Suprapubic skin (tissue), 4 donors: Measurements from ENCODE around the gene BCAT1. TPM values are rescaled to one million over a fixed set of nuclear protein-coding genes. Genes with fewer than 3 reads are reported as not detected.

Experiments used
- DNase-seq, 2 donors: peaks; one replicate each; pipeline ENCODE4 v3.0.0-alpha.2; 2019; ENCODE audit warnings: low spot score in 2 of 2
- H3K27ac ChIP-seq: fragments of 200-600 bp; sonication (generic); one replicate; pipeline ENCODE4 v1.5.1; 2019
- H3K27me3 ChIP-seq: fragments of 200-600 bp; sonication (generic); one replicate; pipeline ENCODE4 v1.5.1; 2019
- H3K36me3 ChIP-seq: fragments of 200-600 bp; sonication (generic); one replicate; pipeline ENCODE4 v1.5.1; 2019
- H3K4me1 ChIP-seq: fragments of 200-600 bp; sonication (generic); one replicate; pipeline ENCODE4 v1.5.1; 2019
- H3K4me3 ChIP-seq: fragments of 200-600 bp; sonication (generic); one replicate; pipeline ENCODE4 v1.5.1; 2019; ENCODE audit warnings: mild to moderate bottlenecking
- H3K9me3 ChIP-seq: fragments of 200-600 bp; sonication (generic); one replicate; pipeline ENCODE4 v1.5.1; 2019
- EP300 ChIP-seq: sonication (generic); formaldehyde crosslinking; IDR thresholded peaks from one replicate; pipeline ENCODE4 v1.6.1; 2017; ENCODE audit warnings: antibody characterized with exemption
- POLR2A ChIP-seq, 2 donors: fragments of 450-650 bp; IDR thresholded peaks; one replicate each; pipeline ENCODE4 v1.6.1; 2017; ENCODE audit warnings: antibody characterized with exemption in 2 of 2, mild to moderate bottlenecking in 2 of 2, moderate library complexity in 2 of 2
- POLR2AphosphoS5 ChIP-seq, 3 donors: sonication (generic); formaldehyde crosslinking; IDR thresholded peaks; one replicate each; pipeline ENCODE4 v1.6.1; 2017; ENCODE audit warnings: antibody characterized with exemption in 3 of 3
- WGBS: methylation state at CpG from one replicate; pipeline ENCODE4 v1.1.5; 2018; 5-methylcytosine and 5-hydroxymethylcytosine counted together
- total RNA-seq, 4 donors: library from RNA; depleted of rRNA; stranded (reverse); fragments of >200 nt; gene quantifications; one replicate each; pipeline ENCODE4 v1.1.0, GENCODE V29; 2016
- TF ChIP-seq, protein P1 (sequence below), 2 donors: fragments of 200-600 bp in 1 of 2; fragments of 450-650 bp in 1 of 2; sonication (generic) in 1 of 2; IDR thresholded peaks; one replicate each; pipeline ENCODE4 v1.5.1; 2016 to 2019; ENCODE audit warnings: antibody characterized with exemption in 2 of 2, mild to moderate bottlenecking in 1 of 2, moderate library complexity in 1 of 2

Gene BCAT1
- total RNA-seq, 4 donors from 2014 or later: 0.68 to 2.9 (median 1.5) TPM

DNA sequence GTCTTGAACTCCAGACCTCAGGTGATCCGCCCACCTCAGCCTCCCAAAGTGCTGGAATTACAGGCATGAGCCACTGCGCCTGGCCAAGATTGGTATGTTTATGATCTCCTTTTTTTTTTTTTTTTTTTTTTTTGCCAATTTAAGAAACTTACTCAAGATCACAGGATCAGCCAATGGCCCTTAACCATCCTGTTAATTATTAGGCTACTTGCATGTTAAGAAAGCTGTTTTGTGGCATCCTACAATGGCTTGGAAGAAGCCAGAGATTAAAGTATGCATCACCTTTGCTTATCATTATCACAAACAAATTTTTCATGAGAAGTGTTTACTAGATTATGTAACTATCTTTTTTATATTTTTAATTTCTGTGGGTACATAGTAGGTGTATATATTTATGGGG, 140.2 kb downstream of the BCAT1 start:
- no peaks in the 10 kb centered on the region for H3K4me1 ChIP-seq
- no peak for DNase-seq
- WGBS: 93% methylated on average over 2 of the region's 2 CpGs
- H3K27me3 ChIP-seq: no peaks in the 10 kb centered on the region
- H3K9me3 ChIP-seq: no peaks in the 10 kb centered on the region
- H3K27ac ChIP-seq: no peak overlapping the region
- no peak overlapping the region for H3K4me3 ChIP-seq
- no peak for TF ChIP-seq POLR2A (IDR thresholded peaks at IDR 0.05)
- TF ChIP-seq EP300: no peak
- no peak for TF ChIP-seq POLR2AphosphoS5 (IDR thresholded peaks at IDR 0.05)
- TF ChIP-seq, protein P1, sequence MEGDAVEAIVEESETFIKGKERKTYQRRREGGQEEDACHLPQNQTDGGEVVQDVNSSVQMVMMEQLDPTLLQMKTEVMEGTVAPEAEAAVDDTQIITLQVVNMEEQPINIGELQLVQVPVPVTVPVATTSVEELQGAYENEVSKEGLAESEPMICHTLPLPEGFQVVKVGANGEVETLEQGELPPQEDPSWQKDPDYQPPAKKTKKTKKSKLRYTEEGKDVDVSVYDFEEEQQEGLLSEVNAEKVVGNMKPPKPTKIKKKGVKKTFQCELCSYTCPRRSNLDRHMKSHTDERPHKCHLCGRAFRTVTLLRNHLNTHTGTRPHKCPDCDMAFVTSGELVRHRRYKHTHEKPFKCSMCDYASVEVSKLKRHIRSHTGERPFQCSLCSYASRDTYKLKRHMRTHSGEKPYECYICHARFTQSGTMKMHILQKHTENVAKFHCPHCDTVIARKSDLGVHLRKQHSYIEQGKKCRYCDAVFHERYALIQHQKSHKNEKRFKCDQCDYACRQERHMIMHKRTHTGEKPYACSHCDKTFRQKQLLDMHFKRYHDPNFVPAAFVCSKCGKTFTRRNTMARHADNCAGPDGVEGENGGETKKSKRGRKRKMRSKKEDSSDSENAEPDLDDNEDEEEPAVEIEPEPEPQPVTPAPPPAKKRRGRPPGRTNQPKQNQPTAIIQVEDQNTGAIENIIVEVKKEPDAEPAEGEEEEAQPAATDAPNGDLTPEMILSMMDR (IDR thresholded peaks at IDR 0.05): no peak
- H3K36me3 ChIP-seq: no peaks in the 10 kb centered on the region

DNA sequence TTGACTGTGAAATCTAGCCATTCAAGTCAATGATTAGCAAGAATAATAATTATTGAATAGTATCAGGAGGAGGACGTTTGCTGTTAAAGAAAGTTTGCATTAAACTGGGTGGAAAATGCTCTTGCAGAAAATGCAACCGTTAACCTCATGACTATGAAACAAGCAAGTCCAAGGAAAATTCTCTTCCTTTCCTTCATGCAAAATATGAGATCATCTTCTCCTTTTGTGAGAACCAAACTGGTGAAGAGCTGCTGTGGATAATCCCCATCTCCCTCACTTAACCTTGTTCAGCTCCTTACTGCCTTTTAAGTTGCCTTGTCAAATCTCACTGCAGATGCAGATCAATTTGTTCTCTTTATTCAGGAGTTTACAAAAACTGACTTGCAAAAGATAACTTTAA, 142.5 kb downstream of the BCAT1 start:
- Histone ChIP-seq H3K27me3 (no peaks in the 10 kb centered on the region), H3K9me3 (no peaks in the 10 kb centered on the region), H3K27ac (no peak overlapping the region), H3K36me3 (no peaks in the 10 kb centered on the region), H3K4me3 (no peak overlapping the region), H3K4me1 (no peaks in the 10 kb centered on the region)
- no peak for DNase-seq
- WGBS: 82% methylated on average over 2 of the region's 2 CpGs
- TF ChIP-seq EP300 (no peak), POLR2AphosphoS5 (IDR thresholded peaks at IDR 0.05) (no peak), POLR2A (IDR thresholded peaks at IDR 0.05) (no peak)
- TF ChIP-seq, protein P1 (IDR thresholded peaks at IDR 0.05): no peak

DNA sequence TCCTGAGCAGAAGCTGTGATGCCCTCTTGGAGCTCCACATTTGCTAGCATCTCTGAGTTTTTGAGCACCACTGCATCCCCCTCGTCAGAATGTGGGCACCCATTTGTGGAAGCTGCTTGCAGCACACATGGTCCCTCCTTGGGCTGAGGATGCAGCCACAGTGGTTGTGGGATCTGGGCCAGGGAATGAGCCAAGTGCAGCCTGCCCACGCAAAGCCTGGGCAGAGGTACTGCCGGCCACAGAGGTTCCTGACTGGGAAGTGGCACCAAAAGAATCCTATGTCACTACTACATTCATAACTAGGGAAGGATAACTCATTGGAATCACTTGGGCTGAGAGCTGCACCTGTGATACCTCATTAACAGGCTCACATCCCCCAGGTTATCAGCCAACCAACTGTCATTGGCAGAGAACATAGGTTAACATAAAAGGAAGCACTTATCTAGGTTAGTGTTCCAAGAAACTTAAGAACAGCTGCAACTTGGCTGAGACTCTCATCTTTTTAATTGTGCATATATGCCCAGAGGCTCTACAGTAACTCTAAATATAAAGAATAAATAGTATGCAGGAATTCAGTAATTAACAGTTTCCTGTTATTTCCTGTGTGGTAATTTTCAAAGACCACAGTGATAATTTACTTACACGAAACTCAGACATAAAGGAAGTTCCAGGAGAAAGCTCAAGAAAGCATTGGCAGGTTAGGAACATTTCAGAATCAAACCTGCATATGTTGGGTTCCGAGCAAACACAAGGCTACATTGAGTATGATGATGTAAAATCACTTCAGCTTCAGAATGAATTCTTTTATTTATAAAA, 145.3 kb downstream of the BCAT1 start:
- no peak for TF ChIP-seq POLR2AphosphoS5 (IDR thresholded peaks at IDR 0.05)
- no peak for TF ChIP-seq POLR2A (IDR thresholded peaks at IDR 0.05)
- TF ChIP-seq EP300: no peak
- TF ChIP-seq, protein P1 (IDR thresholded peaks at IDR 0.05): no peak
- no peak for DNase-seq
- 34% methylated on average over 4 of the region's 5 CpGs for WGBS

DNA sequence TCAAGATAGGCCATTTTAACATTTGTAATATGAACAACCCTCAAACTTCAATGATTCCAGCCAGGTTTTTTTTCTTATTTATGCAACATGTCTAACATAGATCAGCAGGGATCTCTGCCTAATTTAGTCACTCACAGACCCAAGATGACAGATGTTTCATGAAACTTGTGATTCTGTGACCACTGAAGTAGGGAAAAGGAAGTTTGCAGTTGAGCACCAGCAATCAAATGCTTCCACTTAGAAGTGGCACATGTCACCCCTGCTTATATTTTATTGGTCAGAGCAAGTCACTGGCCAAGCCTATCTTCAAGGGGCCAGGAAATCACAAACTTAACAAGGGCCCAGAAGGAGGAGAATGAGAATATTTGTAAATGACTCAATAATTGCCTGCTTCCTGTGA, 150.6 kb downstream of the BCAT1 start:
- Histone ChIP-seq H3K27ac (no peak overlapping the region), H3K27me3 (no peaks in the 10 kb centered on the region), H3K4me3 (no peak overlapping the region), H3K4me1 (no peaks in the 10 kb centered on the region), H3K9me3 (no peaks in the 10 kb centered on the region), H3K36me3 (no peaks in the 10 kb centered on the region)
- no peak for DNase-seq
- TF ChIP-seq POLR2A (IDR thresholded peaks at IDR 0.05): no peak
- TF ChIP-seq, protein P1 (IDR thresholded peaks at IDR 0.05): no peak
- TF ChIP-seq EP300: no peak
- no peak for TF ChIP-seq POLR2AphosphoS5 (IDR thresholded peaks at IDR 0.05)

More for the DNA sequence above, 145.3 kb downstream of the BCAT1 start:
- no peaks in the 10 kb centered on the region for H3K4me1 ChIP-seq
- H3K36me3 ChIP-seq: no peaks in the 10 kb centered on the region
- no peak overlapping the region for H3K4me3 ChIP-seq
- H3K27me3 ChIP-seq: no peaks in the 10 kb centered on the region
- no peak overlapping the region for H3K27ac ChIP-seq
- no peaks in the 10 kb centered on the region for H3K9me3 ChIP-seq

DNA sequence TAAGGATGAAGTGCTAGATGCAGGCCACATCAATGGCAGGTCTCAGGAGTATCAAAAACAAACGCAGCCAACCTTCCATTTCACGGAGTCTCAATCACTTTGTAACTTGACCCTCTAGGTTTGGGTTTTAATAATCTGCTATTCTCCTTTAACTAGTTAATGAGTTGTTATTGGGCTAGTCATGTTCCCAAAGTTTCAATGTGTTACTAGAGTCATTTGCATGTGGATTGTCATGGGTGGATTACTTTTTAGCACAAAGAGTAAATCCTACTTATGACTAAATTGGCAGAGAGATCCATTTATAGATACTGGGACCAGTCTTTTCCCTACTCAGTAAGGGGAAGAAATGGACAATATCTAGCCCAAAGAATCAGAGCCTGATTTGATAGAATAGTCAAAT, 151.0 kb downstream of the BCAT1 start:
- H3K4me1 ChIP-seq: no peaks in the 10 kb centered on the region
- H3K27me3 ChIP-seq: no peaks in the 10 kb centered on the region
- no peak overlapping the region for H3K4me3 ChIP-seq
- DNase-seq: no peak
- TF ChIP-seq, protein P1 (IDR thresholded peaks at IDR 0.05): no peak
- H3K27ac ChIP-seq: no peak overlapping the region
- no peaks in the 10 kb centered on the region for H3K9me3 ChIP-seq
- H3K36me3 ChIP-seq: no peaks in the 10 kb centered on the region
- 92% methylated on average over 2 of the region's 2 CpGs for WGBS
